Uterus (tissue), 4 donors: ENCODE data around the gene PARD3. TPM values are rescaled to one million over a fixed set of nuclear protein-coding genes. Genes with fewer than 3 reads are reported as not detected.
"Not testable (repeated sequence)": the region's sequence is repeated elsewhere in the genome, so short reads cannot be mapped to it uniquely, and the experiment has no call there.

Experiments used
- DNase-seq, 2 donors: peaks; one replicate each; pipeline ENCODE4 v3.0.0-alpha.2; 2019 to 2020
- H3K27ac ChIP-seq, 2 donors: fragments of 200-600 bp; sonication (generic); 1 replicate in 1 of 2; 2 replicates in 1 of 2; pipeline ENCODE4 v1.5.1; 2016 to 2018
- H3K27me3 ChIP-seq, 2 donors: fragments of 200-600 bp; sonication (generic); one replicate each; pipeline ENCODE4 v1.5.1; 2018 to 2019; ENCODE audit warnings: control low read depth in 1 of 2
- H3K36me3 ChIP-seq, 2 donors: fragments of 200-600 bp; sonication (generic); one replicate each; pipeline ENCODE4 v1.5.1; 2019; ENCODE audit warnings: control low read depth in 1 of 2
- H3K4me1 ChIP-seq, 2 donors: fragments of 200-600 bp; sonication (generic); one replicate each; pipeline ENCODE4 v1.5.1; 2018 to 2019; ENCODE audit warnings: control low read depth in 1 of 2
- H3K4me3 ChIP-seq, 2 donors: fragments of 200-600 bp; sonication (generic); 1 replicate in 1 of 2; 2 replicates in 1 of 2; pipeline ENCODE4 v1.5.1; 2018 to 2019; ENCODE audit warnings: mild to moderate bottlenecking in 1 of 2
- H3K9me3 ChIP-seq, 2 donors: fragments of 200-600 bp; sonication (generic); one replicate each; pipeline ENCODE4 v1.5.1; 2019; ENCODE audit warnings: control low read depth in 1 of 2
- POLR2A ChIP-seq, 2 donors: fragments of 450-650 bp; IDR thresholded peaks; one replicate each; pipeline ENCODE4 v1.6.1; 2016; ENCODE audit warnings: antibody characterized with exemption in 2 of 2, mild to moderate bottlenecking in 1 of 2, moderate library complexity in 1 of 2
- intact Hi-C: fragments of 100-400 bp; cut with DNase I; formaldehyde crosslinking; loops from one replicate; pipeline ENCODE4 v1.15.1; 2023; ENCODE audit warnings: low total_unique reads
- total RNA-seq, 4 donors: library from RNA; depleted of rRNA in 3 of 4; stranded (reverse); fragments of >200 nt in 3 of 4; gene quantifications; one replicate each; pipeline versions ENCODE4 v1.1.0 to v1.2.4, GENCODE V29; 2014 to 2023
- TF ChIP-seq, protein P1 (sequence below), 4 experiments: fragments of 200-600 bp in 2 of 4; fragments of 450-650 bp in 2 of 4; sonication (generic) in 2 of 4; IDR thresholded peaks; one replicate each; pipeline ENCODE4 v1.5.1; 2016 to 2019; ENCODE audit warnings: antibody characterized with exemption in 4 of 4, mild to moderate bottlenecking in 2 of 4, moderate library complexity in 1 of 4
- donor health status: DM: yes; HTN: yes; CAD: no.

PARD3 gene
- total RNA-seq, 4 donors from 2014 or later, result 42.1 to 96.1 (median 51.5) TPM

DNA sequence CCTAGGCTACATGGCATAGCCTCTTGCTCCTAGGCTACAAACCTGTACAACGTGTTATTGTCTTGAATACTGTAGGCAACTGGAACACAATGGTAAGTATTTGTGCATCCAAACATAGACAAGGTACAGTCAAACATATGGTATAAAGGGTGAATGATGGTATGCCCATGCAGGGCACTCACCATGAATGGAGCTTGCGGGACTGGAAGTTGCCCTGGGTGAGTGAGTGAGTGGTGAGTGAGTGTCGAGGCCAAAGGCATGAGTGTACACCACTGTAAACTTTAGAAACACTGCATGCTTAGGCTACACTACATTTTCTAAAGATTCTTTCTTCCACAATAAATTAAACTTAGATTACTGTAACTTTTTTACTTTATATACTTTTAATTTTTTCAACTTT, 165.7 kb downstream of the PARD3 start:
- Histone ChIP-seq H3K4me3 (no peak overlapping the region), H3K36me3 (no peaks in the 10 kb centered on the region), H3K27ac (no peak overlapping the region), H3K4me1 (no peaks in the 10 kb centered on the region), H3K9me3 (no peaks in the 10 kb centered on the region), H3K27me3 (no peaks in the 10 kb centered on the region)
- TF ChIP-seq POLR2A (IDR thresholded peaks at IDR 0.05), result no peak
- TF ChIP-seq, protein P1, sequence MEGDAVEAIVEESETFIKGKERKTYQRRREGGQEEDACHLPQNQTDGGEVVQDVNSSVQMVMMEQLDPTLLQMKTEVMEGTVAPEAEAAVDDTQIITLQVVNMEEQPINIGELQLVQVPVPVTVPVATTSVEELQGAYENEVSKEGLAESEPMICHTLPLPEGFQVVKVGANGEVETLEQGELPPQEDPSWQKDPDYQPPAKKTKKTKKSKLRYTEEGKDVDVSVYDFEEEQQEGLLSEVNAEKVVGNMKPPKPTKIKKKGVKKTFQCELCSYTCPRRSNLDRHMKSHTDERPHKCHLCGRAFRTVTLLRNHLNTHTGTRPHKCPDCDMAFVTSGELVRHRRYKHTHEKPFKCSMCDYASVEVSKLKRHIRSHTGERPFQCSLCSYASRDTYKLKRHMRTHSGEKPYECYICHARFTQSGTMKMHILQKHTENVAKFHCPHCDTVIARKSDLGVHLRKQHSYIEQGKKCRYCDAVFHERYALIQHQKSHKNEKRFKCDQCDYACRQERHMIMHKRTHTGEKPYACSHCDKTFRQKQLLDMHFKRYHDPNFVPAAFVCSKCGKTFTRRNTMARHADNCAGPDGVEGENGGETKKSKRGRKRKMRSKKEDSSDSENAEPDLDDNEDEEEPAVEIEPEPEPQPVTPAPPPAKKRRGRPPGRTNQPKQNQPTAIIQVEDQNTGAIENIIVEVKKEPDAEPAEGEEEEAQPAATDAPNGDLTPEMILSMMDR (IDR thresholded peaks at IDR 0.05), result no peak
- intact Hi-C loops, result no loop called here
- DNase-seq, result no peak

DNA sequence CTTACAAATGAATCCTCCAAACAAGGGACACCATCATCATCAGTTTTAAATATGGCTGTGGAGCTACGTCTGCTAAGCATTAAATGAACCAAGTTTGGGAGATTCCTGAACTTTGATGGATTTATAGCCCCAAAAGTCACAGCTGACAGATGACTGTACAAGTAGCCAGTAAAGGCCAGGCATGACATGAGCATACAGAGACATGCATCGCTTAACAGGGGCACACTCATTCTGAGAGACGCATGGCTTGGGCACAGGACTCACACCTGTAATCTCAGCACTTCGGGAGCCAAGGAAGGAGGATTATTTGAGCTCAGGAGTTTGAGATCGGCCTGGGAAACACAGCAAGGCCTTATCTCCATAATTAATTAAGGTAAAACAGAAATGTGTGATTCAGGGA, 166.2 kb downstream of the PARD3 start:
- no peaks in the 10 kb centered on the region for H3K9me3 ChIP-seq
- H3K4me3 ChIP-seq, result no peak overlapping the region
- H3K27ac ChIP-seq, result no peak overlapping the region
- H3K4me1 ChIP-seq, result no peaks in the 10 kb centered on the region
- intact Hi-C loops, result no loop called here
- TF ChIP-seq, protein P1 (IDR thresholded peaks at IDR 0.05), result no peak
- no peak for TF ChIP-seq POLR2A (IDR thresholded peaks at IDR 0.05)
- H3K27me3 ChIP-seq, result no peaks in the 10 kb centered on the region
- no peak for DNase-seq
- H3K36me3 ChIP-seq, result no peaks in the 10 kb centered on the region

DNA sequence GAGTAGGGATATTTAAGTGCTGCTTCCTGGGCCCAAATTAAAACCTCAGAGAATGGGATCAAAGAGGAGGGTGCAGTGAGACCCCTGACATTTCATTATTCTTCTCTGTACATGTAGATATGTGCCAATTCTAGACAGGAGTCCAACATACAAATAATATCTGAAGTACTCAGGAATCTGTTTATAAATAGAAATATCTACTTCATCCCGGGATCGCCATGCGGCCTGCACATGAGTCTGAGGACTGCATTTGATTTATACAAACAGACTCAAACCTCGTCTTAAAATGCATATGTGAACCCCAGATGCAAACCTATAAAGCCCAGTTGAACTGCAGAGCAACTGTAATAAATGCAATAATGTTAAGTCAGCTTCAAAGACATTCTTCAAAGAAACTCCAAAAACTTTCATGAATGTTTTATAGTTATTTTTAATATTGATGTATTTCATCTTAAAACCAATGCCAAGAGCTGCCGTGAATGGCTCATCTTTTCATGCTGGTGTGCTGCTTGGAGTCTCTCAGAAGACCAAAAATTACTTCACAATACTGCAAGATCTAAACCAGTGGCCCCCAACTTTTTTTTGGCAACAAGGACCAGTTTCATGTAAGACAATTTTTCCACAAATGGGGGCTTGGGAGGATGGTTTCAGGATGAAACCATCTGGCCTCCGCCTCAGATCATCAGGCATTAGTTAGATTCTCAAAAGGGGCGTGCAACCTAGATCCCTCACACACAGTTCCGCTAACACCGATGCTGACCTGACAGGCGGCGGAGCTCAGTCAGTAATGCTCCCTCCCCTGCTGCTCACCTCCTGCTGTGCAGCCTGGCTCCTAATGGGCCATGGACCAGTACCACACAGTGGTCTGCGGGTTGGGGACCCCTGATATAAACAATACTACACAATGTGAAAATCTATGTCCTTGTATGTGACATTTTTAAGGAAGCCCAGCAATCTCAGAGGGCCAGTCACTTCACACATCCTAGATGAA, 166.9 kb downstream of the PARD3 start:
- H3K27ac ChIP-seq, result no peak overlapping the region
- TF ChIP-seq POLR2A (IDR thresholded peaks at IDR 0.05), result no peak
- TF ChIP-seq, protein P1 (IDR thresholded peaks at IDR 0.05), result no peak
- H3K4me3 ChIP-seq, result no peak overlapping the region
- H3K36me3 ChIP-seq, result no peaks in the 10 kb centered on the region
- no peaks in the 10 kb centered on the region for H3K9me3 ChIP-seq
- H3K27me3 ChIP-seq, result no peaks in the 10 kb centered on the region
- H3K4me1 ChIP-seq, result no peaks in the 10 kb centered on the region
- DNase-seq, result no peak
- intact Hi-C loops, result no loop called here

DNA sequence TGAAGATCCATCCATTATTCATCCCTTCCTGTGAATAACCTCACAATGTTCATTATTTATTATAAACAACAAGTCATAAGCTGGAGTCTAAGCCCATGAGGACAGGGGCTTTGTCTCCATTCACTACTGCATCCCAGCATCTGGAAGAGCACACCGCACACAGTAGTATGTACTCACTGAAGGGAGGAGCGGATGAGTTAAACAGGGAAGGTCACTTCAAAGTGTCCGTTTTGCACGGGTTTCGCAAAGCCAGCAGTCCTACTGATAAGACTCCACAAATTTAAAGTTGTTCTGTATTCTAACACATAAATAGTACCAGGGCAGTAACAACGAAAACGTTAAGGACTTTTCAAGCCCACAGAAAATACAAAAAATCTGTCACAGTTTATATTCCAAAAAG, 167.9 kb downstream of the PARD3 start:
- intact Hi-C loops, result no loop called here
- TF ChIP-seq, protein P1 (IDR thresholded peaks at IDR 0.05), result no peak
- TF ChIP-seq POLR2A (IDR thresholded peaks at IDR 0.05), result no peak
- Histone ChIP-seq H3K4me3 (no peak overlapping the region), H3K27me3 (no peaks in the 10 kb centered on the region), H3K4me1 (no peaks in the 10 kb centered on the region), H3K9me3 (no peaks in the 10 kb centered on the region), H3K36me3 (no peaks in the 10 kb centered on the region), H3K27ac (no peak overlapping the region)
- no peak for DNase-seq

DNA sequence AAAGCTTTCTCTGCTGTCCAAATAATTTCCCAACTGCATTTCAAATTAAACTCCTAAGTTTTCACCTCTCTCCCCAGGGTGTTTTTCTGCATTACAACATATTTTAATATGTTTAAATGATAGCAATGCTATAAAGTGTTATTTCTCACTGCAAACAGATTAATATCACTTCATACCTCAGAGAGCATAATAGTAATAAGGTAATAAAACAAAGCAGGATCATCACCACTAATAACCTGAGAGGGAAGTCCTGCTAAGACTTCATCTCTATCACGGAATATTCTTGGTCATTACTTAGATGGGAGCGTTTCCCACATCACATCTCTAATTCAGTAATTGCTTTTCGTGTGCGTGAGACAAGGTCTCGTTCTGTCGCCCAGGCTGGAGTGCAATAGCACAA, 168.8 kb downstream of the PARD3 start:
- Histone ChIP-seq H3K36me3 (no peaks in the 10 kb centered on the region), H3K4me1 (no peaks in the 10 kb centered on the region), H3K4me3 (no peak overlapping the region), H3K9me3 (no peaks in the 10 kb centered on the region), H3K27ac (no peak overlapping the region), H3K27me3 (no peaks in the 10 kb centered on the region)
- TF ChIP-seq, protein P1 (IDR thresholded peaks at IDR 0.05), result no peak
- no peak for TF ChIP-seq POLR2A (IDR thresholded peaks at IDR 0.05)
- intact Hi-C loops, result no loop called here
- no peak for DNase-seq

DNA sequence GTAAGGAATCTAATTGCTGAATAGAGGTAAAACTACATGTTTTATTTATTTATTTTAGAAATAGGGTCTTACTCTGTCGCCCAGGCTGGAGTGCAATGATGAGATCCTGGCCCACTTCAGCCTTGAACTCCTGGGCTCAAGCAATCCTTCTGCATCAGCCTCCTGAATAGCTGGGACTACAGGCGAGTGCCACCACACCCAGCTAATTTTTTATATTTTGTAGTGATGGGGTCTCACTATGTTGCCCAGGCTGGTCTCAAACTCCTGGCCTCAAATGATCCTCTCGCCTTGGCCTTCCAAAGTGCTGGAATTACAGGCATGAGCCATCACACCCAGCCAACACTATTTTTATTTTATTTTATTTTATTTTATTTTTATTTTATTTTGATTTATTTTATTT, 170.3 kb downstream of the PARD3 start:
- DNase-seq, H3K9me3 ChIP-seq, H3K4me3 ChIP-seq, H3K36me3 ChIP-seq, H3K27ac ChIP-seq, H3K4me1 ChIP-seq, H3K27me3 ChIP-seq, intact Hi-C loops: not testable (repeated sequence)
